ENCODE measurements around the gene CEP41.

DNA sequence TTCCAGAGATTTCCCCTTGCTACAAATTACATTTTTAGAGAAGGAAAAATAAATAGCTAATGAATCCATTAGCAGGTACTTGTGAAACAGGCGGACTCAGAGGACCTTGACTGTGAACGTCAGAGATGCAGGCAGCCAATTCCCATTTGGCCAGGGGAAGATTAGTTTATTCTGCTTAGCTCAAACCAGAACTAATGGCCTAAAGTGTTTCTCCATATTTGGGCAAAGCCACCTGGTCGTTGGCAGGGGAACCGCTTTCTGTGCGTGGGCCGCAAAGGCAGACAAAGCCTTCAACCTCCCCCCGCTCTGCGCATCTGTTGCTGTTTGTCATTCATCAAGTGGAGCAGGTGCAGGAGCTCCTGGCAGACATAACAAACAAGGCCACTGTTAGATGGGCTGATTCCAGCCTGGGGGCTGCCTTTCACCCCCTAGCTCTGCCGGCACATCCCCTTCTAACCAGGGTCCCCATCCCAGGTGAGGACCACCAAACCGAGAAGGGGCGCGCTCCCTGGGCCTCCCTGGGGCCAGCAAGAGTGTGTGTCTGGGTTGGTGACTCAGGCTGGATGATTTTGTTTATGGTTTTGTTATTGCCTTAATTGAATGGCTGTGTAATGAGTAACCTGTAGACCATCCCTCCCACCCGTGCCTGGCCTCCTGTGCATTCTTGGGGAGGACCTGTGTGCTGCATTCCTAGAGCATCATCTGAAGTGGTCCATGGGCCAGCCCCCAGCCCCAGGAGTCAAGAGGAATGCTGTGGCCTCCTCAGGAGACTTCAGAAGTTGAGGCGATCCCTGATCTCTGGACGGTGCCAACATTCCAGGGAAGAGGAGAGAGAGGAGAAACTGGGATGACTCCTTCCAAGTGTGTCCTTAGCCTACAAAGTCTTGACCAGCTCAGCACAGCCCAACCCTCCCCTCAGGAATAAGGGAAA, 75.0 kb downstream of the CEP41 start:
- no peak for TF ChIP-seq POLR2A (IDR thresholded peaks at IDR 0.05)
- TF ChIP-seq, protein P1, sequence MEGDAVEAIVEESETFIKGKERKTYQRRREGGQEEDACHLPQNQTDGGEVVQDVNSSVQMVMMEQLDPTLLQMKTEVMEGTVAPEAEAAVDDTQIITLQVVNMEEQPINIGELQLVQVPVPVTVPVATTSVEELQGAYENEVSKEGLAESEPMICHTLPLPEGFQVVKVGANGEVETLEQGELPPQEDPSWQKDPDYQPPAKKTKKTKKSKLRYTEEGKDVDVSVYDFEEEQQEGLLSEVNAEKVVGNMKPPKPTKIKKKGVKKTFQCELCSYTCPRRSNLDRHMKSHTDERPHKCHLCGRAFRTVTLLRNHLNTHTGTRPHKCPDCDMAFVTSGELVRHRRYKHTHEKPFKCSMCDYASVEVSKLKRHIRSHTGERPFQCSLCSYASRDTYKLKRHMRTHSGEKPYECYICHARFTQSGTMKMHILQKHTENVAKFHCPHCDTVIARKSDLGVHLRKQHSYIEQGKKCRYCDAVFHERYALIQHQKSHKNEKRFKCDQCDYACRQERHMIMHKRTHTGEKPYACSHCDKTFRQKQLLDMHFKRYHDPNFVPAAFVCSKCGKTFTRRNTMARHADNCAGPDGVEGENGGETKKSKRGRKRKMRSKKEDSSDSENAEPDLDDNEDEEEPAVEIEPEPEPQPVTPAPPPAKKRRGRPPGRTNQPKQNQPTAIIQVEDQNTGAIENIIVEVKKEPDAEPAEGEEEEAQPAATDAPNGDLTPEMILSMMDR (IDR thresholded peaks at IDR 0.05) = no peak
